K562 (cell line): ENCODE measurements around the gene IRF2. TPM values are rescaled to one million over a fixed set of nuclear protein-coding genes. Genes with fewer than 3 reads are reported as not detected.

Source experiments
- ARID1B ChIP-seq: fragments of 450-650 bp; IDR thresholded peaks from 2 replicates; pipeline ENCODE4 v1.6.1; 2016; ENCODE audit warnings: antibody characterized with exemption, mild to moderate bottlenecking, inconsistent platforms
- ELK1 ChIP-seq: sonication (generic); formaldehyde crosslinking; IDR thresholded peaks from 2 replicates; pipeline ENCODE4 v1.8.1; 2022; ENCODE audit warnings: missing genetic modification reagents
- FOSL1 ChIP-seq: fragments of 200-800 bp; sonication (Bioruptor generic); conservative IDR thresholded peaks from 2 replicates; pipeline ENCODE4 v1.6.1; 2016; ENCODE audit warnings: missing genetic modification characterization, missing compliant biosample characterization
- GABPB1 ChIP-seq: sonication (generic); formaldehyde crosslinking; IDR thresholded peaks from 2 replicates; pipeline ENCODE4 v1.8.0; 2022; ENCODE audit warnings: mild to moderate bottlenecking, missing genetic modification reagents
- KDM1A ChIP-seq, 2 experiments: fragments of 450-650 bp; IDR thresholded peaks; 2 replicates each; pipeline ENCODE4 v1.6.1; 2016; ENCODE audit warnings: mild to moderate bottlenecking in 2 of 2
- NCOA4 ChIP-seq: fragments of 450-650 bp; IDR thresholded peaks from 2 replicates; pipeline ENCODE4 v1.6.1; 2018; ENCODE audit warnings: mild to moderate bottlenecking; ENCODE audit not compliant: partially characterized antibody
- SMARCA4 ChIP-seq: fragments of 450-650 bp; IDR thresholded peaks from 2 replicates; pipeline ENCODE4 v1.6.1; 2016
- ZNF12 ChIP-seq: sonication (generic); formaldehyde crosslinking; IDR thresholded peaks from 2 replicates; pipeline ENCODE4 v1.4.0; 2020; ENCODE audit warnings: mild to moderate bottlenecking, missing genetic modification reagents
- ZNF407 ChIP-seq: fragments of 450-650 bp; IDR thresholded peaks from 2 replicates; pipeline ENCODE4 v1.6.1; 2016; ENCODE audit warnings: low read depth
- ZNF655 ChIP-seq: fragments of 250-450 bp; sonication (Bioruptor Pico); IDR thresholded peaks from 2 replicates; pipeline ENCODE4 v1.5.0; 2021
- polyA plus RNA-seq, 8 experiments: library from polyadenylated mRNA; depleted of rRNA in 4 of 8; stranded (reverse) in 5 of 8; unstranded in 3 of 8; fragments of >200 nt; fragmentation: Nextera tagmentation in 2 of 8; fragmentation: Illumina TruSeq in 1 of 8; extraction: Ambion mirVana in 2 of 8; extraction: Trizol in 1 of 8; gene quantifications; 2 replicates each; pipeline versions ENCODE4 v1.2.1 to v1.2.3, GENCODE V29; 2011 to 2014; ENCODE audit warnings: inconsistent platforms in 1 of 8, missing spikeins in 1 of 8
- total RNA-seq, 7 experiments: library from RNA; depleted of rRNA in 6 of 7; stranded (reverse); fragments of >200 nt in 6 of 7; fragmentation: Illumina TruSeq in 2 of 7; extraction: Trizol in 2 of 7; gene quantifications; 2 replicates each; pipeline versions ENCODE4 v1.2.1 to v1.2.3, GENCODE V29; 2011 to 2021; ENCODE audit warnings: low replicate concordance in 1 of 7

Gene IRF2
- total and polyA plus RNA-seq, 9 of the 15 experiments (the other 6 are each of a cell fraction or from before 2014, with no cell fraction given) = 7.1 to 17.1 (median 11.3) TPM

DNA sequence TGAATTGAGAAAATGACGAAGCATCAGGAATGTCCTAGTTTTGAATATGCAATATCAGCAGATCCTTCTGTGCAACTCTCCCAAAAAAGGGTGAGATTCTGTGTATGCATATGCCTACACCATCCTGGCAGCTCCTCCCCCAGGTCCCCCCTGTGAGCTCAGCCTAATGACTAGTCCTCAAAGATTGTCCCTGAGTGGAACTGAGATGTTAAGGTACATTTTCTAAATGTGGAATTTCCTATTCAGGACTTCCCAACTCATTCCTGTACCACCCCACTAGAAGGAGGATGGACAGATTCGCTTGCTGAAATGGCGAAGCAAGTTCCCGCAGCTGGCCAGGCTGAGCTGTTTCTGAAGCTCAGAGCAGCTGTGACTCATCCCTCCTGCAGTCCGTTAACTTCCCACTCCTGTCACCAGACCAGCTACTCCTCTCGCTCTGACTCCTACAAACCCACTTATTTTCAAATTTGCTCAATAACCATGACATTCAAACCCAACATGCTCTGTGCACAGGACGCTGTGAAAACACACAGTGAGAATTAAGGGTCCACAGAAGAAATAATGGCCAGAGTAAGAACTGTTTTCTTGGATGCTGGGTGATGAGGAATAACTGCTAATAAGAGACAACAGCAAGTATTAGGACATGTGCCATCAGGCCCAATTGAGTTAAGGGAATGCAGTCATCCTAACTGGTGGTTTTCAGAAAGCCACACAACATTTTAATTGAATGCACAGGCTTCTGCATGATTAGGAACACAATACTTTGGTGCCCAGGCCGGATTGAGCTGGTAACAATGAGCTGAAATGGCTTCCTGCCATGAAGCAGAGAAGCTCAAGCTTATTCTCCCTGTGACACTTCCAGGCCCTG is 40.0 kb upstream of the IRF2 start (continued):
- TF ChIP-seq ARID1B (peak; percentile 43; the same call in 1 of the 2 replicates), NCOA4 (no peak), FOSL1 (tag) (peak; percentile 93), SMARCA4 (peak; percentile 38; the same call in 1 of the 2 replicates), ZNF12 (CRISPR knock-in tag) (no peak), KDM1A (IDR thresholded peaks at IDR 0.05) (no peak), ZNF407 (no peak), GABPB1 (0 out of 2 replicates have a peak, but pooled peaks have one; percentile 33), ELK1 (no peak), ZNF655 (CRISPR knock-in tag) (no peak)
